ENCODE measurements around the gene C19orf73.
A peak's percentile ranks its signal among the peaks of the same experiment; 100 is the strongest.
"Not testable (repeated sequence)": the region's sequence is repeated elsewhere in the genome, so short reads cannot be mapped to it uniquely, and the experiment has no call there.

Gene C19orf73

GRCh38 chr19:49121841-49122240, 2.9 kb upstream of the C19orf73 start:
- not testable (repeated sequence) for DNase-seq

GRCh38 chr19:49120868-49121267, 1.9 kb upstream of the C19orf73 start:
- no peak for DNase-seq

- no peak for DNase-seq
Measured at GRCh38 chr19:49120325-49120683, 1.4 kb upstream of the C19orf73 start.

- no peak for DNase-seq
Measured at GRCh38 chr19:49119411-49120324, 725 bp upstream of the C19orf73 start, which contains the start of gene PPFIA3. PPFIA3 (plus strand) TSS chr19:49119544; CDS start chr19:49127874, 8,330 bp downstream.

- DNase-seq: no peak
Measured at GRCh38 chr19:49117677-49118564, 1.0 kb downstream of the C19orf73 start.

- no peak for DNase-seq
Measured at GRCh38 chr19:49116544-49116943, 2.4 kb downstream of the C19orf73 start.

- peak; percentile 28 to 53 for DNase-seq
Measured at GRCh38 chr19:49114630-49115363, 4.1 kb downstream of the C19orf73 start.

- DNase-seq: peak; percentile 43 to 81
Measured at GRCh38 chr19:49113762-49114629, 4.9 kb downstream of the C19orf73 start, which contains the start of gene LIN7B. LIN7B (plus strand) TSS chr19:49114370; CDS start chr19:49114405, 35 bp downstream.

- no peak for DNase-seq
Measured at GRCh38 chr19:49111218-49111998, 7.5 kb downstream of the C19orf73 start.

GRCh38 chr19:49110567-49110966, 8.4 kb downstream of the C19orf73 start:
- no peak for DNase-seq

- DNase-seq: no peak
Measured at GRCh38 chr19:49109569-49110233, 9.2 kb downstream of the C19orf73 start.

GRCh38 chr19:49109051-49109450, 9.9 kb downstream of the C19orf73 start:
- no peak for DNase-seq

GRCh38 chr19:49107625-49108459, 11.1 kb downstream of the C19orf73 start:
- no peak for DNase-seq

- DNase-seq: peak; percentile 40 to 66
Measured at GRCh38 chr19:49106648-49107135, 12.3 kb downstream of the C19orf73 start.

GRCh38 chr19:49104229-49104864, 14.6 kb downstream of the C19orf73 start:
- DNase-seq: no peak

- DNase-seq: no peak
Measured at GRCh38 chr19:49103331-49104085, 15.4 kb downstream of the C19orf73 start.

GRCh38 chr19:49102303-49102702, 16.6 kb downstream of the C19orf73 start:
- DNase-seq: no peak

GRCh38 chr19:49101160-49101559, 17.8 kb downstream of the C19orf73 start:
- no peak for DNase-seq
